Retinal pigment epithelial cell (primary cell): ENCODE measurements around the gene DZANK1.

Experiments used
- DNase-seq: peaks from one replicate; pipeline ENCODE4 v3.0.0-alpha.2; 2010; ENCODE audit warnings: low read depth
- H3K4me3 ChIP-seq: 2 replicates; pipeline ENCODE4 v1.5.1; 2011; ENCODE audit warnings: mild to moderate bottlenecking, low read length, control low read depth, moderate library complexity
- TF ChIP-seq, protein P1 (sequence below): conservative IDR thresholded peaks from 2 replicates; pipeline ENCODE4 v1.5.1; 2011; ENCODE audit warnings: low read depth, low read length, control low read depth, inconsistent platforms

DZANK1 gene

DNA sequence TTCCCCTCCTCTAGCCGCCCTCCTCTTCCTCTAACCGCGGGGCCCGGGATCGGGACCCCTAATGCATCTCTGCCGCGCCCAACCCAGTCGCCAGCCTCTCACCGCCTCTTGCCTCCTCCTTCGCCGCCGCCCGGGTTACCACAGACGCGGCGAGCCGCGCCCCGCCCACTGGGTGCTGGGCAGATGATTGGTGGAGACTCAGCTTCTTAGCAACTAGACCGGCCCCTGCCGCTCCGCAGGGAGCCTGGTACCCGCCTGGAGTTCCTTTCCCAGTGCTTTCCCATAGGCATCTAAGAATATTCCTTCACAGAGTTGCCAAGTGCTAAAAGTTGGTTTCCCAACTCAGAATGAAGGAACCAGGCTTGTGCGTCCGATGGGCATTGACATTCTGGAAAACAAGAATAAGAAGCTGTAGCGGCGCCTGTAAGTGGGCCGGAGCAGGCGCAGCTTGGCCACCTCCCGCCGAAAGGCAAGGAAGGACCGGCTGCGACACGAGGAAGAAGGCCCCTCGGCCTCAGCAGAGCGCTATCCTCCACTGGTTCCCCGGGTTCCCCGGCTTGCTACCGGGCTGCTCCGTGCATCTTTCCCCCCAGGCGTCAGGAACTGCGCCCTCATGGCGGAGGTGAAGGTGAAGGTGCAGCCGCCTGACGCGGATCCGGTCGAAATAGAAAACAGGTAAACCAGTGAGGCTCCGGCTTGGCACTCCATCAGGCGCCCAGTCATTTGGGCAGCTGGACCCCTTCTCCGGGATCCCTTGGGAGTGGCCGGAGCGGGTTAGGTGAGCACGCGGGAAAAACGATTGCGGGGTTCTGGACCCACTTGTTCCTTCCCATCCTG is at the start of gene DZANK1, which contains the start of gene POLR3F:
DZANK1 (minus strand) TSS at position 137 of the 837 bp plus-strand sequence. CDS start 1,672 bp downstream, outside the sequence.
POLR3F (plus strand) TSS at position 497 of the 837 bp plus-strand sequence; CDS start at position 614, 117 bp downstream.
- peak; percentile 83 for DNase-seq
- TF ChIP-seq, protein P1, sequence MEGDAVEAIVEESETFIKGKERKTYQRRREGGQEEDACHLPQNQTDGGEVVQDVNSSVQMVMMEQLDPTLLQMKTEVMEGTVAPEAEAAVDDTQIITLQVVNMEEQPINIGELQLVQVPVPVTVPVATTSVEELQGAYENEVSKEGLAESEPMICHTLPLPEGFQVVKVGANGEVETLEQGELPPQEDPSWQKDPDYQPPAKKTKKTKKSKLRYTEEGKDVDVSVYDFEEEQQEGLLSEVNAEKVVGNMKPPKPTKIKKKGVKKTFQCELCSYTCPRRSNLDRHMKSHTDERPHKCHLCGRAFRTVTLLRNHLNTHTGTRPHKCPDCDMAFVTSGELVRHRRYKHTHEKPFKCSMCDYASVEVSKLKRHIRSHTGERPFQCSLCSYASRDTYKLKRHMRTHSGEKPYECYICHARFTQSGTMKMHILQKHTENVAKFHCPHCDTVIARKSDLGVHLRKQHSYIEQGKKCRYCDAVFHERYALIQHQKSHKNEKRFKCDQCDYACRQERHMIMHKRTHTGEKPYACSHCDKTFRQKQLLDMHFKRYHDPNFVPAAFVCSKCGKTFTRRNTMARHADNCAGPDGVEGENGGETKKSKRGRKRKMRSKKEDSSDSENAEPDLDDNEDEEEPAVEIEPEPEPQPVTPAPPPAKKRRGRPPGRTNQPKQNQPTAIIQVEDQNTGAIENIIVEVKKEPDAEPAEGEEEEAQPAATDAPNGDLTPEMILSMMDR: no peak
- peak within 1 kb of the TSS; percentile 97 for H3K4me3 ChIP-seq

DNA sequence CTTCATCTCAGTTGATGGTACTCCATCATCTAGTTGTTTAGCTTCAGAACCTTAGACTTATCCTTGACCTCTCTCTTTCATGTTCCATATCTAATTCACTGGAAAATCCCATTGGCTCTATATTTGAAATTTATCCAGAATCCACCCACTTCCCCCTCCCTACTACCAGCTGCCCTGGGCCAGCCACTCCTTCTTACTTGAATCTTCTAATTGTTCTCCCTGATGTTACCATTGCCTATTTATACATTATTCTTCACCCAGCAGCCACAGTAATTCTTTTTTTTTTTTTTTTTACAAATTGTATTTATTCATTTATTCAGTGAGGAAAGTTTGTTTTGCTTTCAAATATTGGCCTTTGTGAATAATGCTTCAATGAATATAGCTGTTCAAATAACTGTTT is 49.1 kb upstream of the DZANK1 start:
- DNase-seq: no peak
- TF ChIP-seq, protein P1: no peak
- H3K4me3 ChIP-seq: no peak overlapping the region

DNA sequence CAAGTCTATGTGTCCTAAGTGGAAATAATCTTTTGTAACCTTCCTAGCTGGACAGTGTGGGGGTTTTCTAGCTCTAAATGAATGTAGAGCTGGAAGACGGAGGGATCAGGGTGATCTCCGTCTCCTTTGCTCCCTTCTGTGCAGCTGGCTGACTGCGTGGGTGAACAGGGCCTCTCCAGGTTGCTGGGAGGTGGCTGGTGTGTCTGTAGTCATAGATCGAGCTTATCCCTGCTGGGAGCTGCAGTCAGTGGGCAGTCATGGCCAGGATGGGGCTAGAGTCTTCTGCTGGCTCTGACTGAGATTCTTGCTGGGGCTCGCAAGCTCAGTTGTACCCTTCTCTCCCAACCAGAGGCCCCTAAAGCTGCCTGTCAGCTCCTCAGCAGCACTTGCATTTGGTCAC is 47.3 kb upstream of the DZANK1 start:
- no peak for DNase-seq
- no peak overlapping the region for H3K4me3 ChIP-seq
- TF ChIP-seq, protein P1: no peak

DNA sequence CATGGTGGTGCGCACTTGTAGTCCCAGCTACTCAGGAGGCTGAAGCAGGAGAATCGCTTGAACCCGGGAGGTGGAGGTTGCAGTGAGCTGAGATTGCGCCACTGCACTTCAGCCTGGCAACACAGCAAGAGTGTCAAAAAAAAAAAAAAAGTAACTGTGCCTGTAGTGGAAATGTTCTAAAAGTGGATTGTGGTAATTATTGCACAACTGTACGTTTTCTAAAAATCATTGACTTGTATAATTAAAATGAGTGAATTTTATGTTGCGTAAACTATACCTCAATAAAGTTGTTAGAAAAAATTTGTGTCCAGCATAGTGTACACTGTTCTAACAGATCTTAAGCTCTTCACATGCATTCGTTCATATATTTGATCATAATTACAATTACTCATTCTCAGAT is 46.4 kb upstream of the DZANK1 start:
- DNase-seq: no peak
- no peak overlapping the region for H3K4me3 ChIP-seq
- TF ChIP-seq, protein P1: no peak

DNA sequence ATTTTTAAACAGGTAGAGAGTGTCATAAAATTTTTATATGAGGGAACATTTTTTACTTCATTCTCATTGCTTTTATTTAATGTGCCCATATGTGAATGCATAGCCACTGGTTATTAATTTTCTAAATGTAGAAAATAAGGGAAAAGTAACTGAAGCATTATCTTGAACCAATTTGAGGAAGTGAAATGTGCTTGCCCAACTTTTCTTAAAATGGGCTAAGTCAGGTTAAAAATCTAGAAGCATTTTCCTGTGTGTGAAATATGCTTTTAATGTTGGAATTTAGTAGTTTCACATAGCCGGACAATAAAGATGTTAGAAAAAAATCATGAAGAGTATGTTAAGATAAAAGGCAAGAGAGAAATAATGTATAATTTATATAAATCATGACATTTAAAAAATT is 44.7 kb upstream of the DZANK1 start:
- DNase-seq: no peak
- TF ChIP-seq, protein P1: no peak
- H3K4me3 ChIP-seq: no peak overlapping the region

DNA sequence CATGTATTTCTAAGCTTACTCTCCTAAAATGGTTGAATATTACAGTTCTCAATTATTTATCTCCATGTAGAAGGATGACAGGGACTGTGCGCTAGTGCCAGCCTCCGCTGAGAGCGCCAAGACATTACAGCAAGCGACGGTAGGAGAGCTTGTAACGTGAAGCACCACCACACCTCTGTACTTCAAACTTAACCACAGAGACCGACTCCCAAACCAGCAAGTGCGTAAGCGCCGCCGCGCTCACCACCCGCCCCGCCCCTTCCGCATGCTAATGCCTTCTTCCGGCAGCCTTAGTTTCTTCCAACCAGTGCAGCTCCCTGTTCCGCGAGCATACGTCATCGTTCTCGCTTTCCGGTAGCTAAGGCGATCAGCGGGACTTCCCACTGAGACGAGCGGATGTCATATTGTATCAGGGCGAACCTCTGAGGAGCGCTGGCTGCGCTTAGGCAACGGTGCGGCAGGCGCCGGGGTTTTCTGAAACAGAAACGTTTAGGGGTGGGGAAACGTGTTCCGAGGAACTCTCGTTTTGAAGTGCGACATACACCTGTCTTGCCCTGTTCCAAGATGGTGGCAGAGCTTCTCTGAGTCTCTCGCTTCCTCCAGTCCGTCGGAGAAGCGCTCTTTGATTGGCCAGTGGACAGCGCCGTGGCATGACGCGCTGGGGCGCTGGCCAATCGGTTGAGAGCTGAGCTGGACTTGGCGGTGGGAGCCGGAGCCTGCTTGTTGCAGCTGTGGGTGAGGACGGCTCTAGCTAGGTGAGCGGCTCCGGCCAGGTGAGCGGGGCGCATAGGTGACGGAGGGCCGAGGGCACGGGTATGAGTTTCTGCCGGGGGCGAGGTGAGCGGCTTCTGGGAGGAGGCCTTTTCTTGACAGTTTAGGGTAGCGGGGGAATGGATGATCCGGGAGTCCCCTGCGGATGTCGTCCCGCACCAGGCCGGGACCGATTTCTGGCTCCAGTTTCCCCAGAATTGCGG is 40.7 kb upstream of the DZANK1 start, which contains the start of gene SEC23B:
SEC23B (plus strand) TSS at position 723 of the 974 bp plus-strand sequence. CDS start 2,896 bp downstream, outside the sequence.
- TF ChIP-seq, protein P1: no peak
- peak; percentile 92 for DNase-seq
- peak within 1 kb of the TSS; percentile 79 for H3K4me3 ChIP-seq
